ENCODE results near the gene ARHGDIB. TPM values are rescaled to one million over a fixed set of nuclear protein-coding genes. Genes with fewer than 3 reads are reported as not detected.

ARHGDIB gene
- total RNA-seq, 4 donors from 2014 or later, result 20.6 to 88.6 (median 44.0) TPM

- in situ Hi-C loops (cut with MboI; ENCODE audit: low sequenced_read_pairs in 4 of 4), result loop anchor here (5.0 to 25.0 kb wide), 4 partner anchors 152 to 362 kb away; partner anchors contain the start of gene ART4 (in 2 of the 4)
- Histone ChIP-seq H3K36me3 (no peaks in the 10 kb centered on the region), H3K27me3 (no peaks in the 10 kb centered on the region), H3K27ac (no peak overlapping the region), H3K4me1 (peaks cover 24% of the 10 kb centered on the region in 2 donors), H3K9me3 (no peaks in the 10 kb centered on the region), H3K4me3 (no peak overlapping the region)
- intact Hi-C loops (cut with DNase I; ENCODE audit: low total_unique reads), result loop anchor here (5.0 kb wide), 1 partner anchor 272 kb away; no protein-coding TSS in a partner anchor
- no peak for DNase-seq
- ATAC-seq, result no peak
- TF ChIP-seq CTCF (IDR thresholded peaks at IDR 0.05 in 4 of 5, conservative IDR thresholded peaks at IDR 0.05 in 1 of 5) (no peak), POLR2A (IDR thresholded peaks at IDR 0.05) (no peak)
Measured at GRCh38 chr12:14999021-14999694, 37.8 kb upstream of the ARHGDIB start.

GRCh38 chr12:14997998-14998397 lies 36.6 kb upstream of the ARHGDIB start:
- ATAC-seq (no peak), DNase-seq (no peak)
- Histone ChIP-seq H3K4me1 (peaks cover 22 to 24% of the 10 kb centered on the region in 2 donors), H3K36me3 (no peaks in the 10 kb centered on the region), H3K9me3 (no peaks in the 10 kb centered on the region), H3K27ac (no peak overlapping the region), H3K4me3 (no peak overlapping the region), H3K27me3 (no peaks in the 10 kb centered on the region)
- intact Hi-C loops (cut with DNase I; ENCODE audit: low total_unique reads) (loop anchor here (5.0 kb wide), 1 partner anchor 271 kb away; no protein-coding TSS in a partner anchor), in situ Hi-C loops (cut with MboI; ENCODE audit: low sequenced_read_pairs in 4 of 4) (loop anchor here (5.0 to 25.0 kb wide), 4 partner anchors 151 to 361 kb away; partner anchors contain the start of gene ART4 (in 2 of the 4))
- TF ChIP-seq CTCF (IDR thresholded peaks at IDR 0.05 in 4 of 5, conservative IDR thresholded peaks at IDR 0.05 in 1 of 5) (no peak), POLR2A (IDR thresholded peaks at IDR 0.05) (no peak)

GRCh38 chr12:14995583-14996425 lies 34.4 kb upstream of the ARHGDIB start:
- H3K27me3 ChIP-seq, result no peaks in the 10 kb centered on the region
- H3K9me3 ChIP-seq, result no peaks in the 10 kb centered on the region
- in situ Hi-C loops (cut with MboI; ENCODE audit: low sequenced_read_pairs in 4 of 4), result loop anchor here (5.0 to 25.0 kb wide), 4 partner anchors 149 to 359 kb away; partner anchors contain the start of gene ART4 (in 2 of the 4)
- peak; percentile 32 to 73 (median 57) for TF ChIP-seq CTCF (IDR thresholded peaks at IDR 0.05 in 4 of 5, conservative IDR thresholded peaks at IDR 0.05 in 1 of 5)
- TF ChIP-seq POLR2A (IDR thresholded peaks at IDR 0.05), result no peak
- H3K4me1 ChIP-seq, result peaks cover 3 to 8% of the 10 kb centered on the region in 2 donors
- no peak overlapping the region for H3K4me3 ChIP-seq
- no peaks in the 10 kb centered on the region for H3K36me3 ChIP-seq
- DNase-seq (no peak), ATAC-seq (no peak)
- no peak overlapping the region for H3K27ac ChIP-seq
- intact Hi-C loops (cut with DNase I; ENCODE audit: low total_unique reads), result loop anchor here (1.0 to 5.0 kb wide), 4 partner anchors 150 to 366 kb away; a partner anchor contains a TSS

GRCh38 chr12:14994610-14995009 lies 33.2 kb upstream of the ARHGDIB start:
- Histone ChIP-seq H3K36me3 (no peaks in the 10 kb centered on the region), H3K4me1 (peaks cover 0 to under 1% of the 10 kb centered on the region in 2 donors), H3K27ac (no peak overlapping the region), H3K4me3 (no peak overlapping the region), H3K27me3 (no peaks in the 10 kb centered on the region), H3K9me3 (no peaks in the 10 kb centered on the region)
- DNase-seq, result no peak
- TF ChIP-seq POLR2A (IDR thresholded peaks at IDR 0.05) (no peak), CTCF (IDR thresholded peaks at IDR 0.05 in 4 of 5, conservative IDR thresholded peaks at IDR 0.05 in 1 of 5) (no peak)
- intact Hi-C loops (cut with DNase I; ENCODE audit: low total_unique reads), result loop anchor here (1.0 to 5.0 kb wide), 4 partner anchors 148 to 364 kb away; a partner anchor contains a TSS
- ATAC-seq, result no peak
- in situ Hi-C loops (cut with MboI; ENCODE audit: low sequenced_read_pairs in 4 of 4), result loop anchor here (5.0 to 25.0 kb wide), 4 partner anchors 147 to 357 kb away; partner anchors contain the start of gene ART4 (in 2 of the 4)

All from gastrocnemius medialis (tissue), 4 donors.